T-helper 2 cell treated with Interferon-gamma antibody and Interleukin-4, amounts not matched to agents 5 μg/mL and 100 μg/mL, for 36 hours (primary cell): ENCODE results near the gene GOT1.

Source experiments
- DNase-seq: peaks from one replicate; pipeline ENCODE4 v3.0.0; 2021; ENCODE audit warnings: low spot score
- H3K27ac Mint-ChIP-seq: one replicate; pipeline ENCODE4 v1.8.0; 2021; ENCODE audit warnings: mild to moderate bottlenecking, mixed read lengths
- H3K27me3 Mint-ChIP-seq: one replicate; pipeline ENCODE4 v1.8.0; 2021; ENCODE audit warnings: low read depth, mixed read lengths
- H3K36me3 Mint-ChIP-seq: one replicate; pipeline ENCODE4 v1.8.0; 2021; ENCODE audit warnings: low read depth, mixed read lengths
- H3K4me1 Mint-ChIP-seq: one replicate; pipeline ENCODE4 v1.8.0; 2021; ENCODE audit warnings: low read depth, mixed read lengths
- H3K4me3 Mint-ChIP-seq: one replicate; pipeline ENCODE4 v1.8.0; 2022; ENCODE audit warnings: mild to moderate bottlenecking, moderate library complexity, mixed read lengths
- H3K9me3 Mint-ChIP-seq: one replicate; pipeline ENCODE4 v1.8.0; 2021; ENCODE audit warnings: mixed read lengths

GOT1 gene

GRCh38 chr10:99374526-99374925, 55.9 kb downstream of the GOT1 start:
- no peak for DNase-seq

GRCh38 chr10:99372546-99373271, 57.7 kb downstream of the GOT1 start:
- no peak overlapping the region for H3K27ac Mint-ChIP-seq
- peaks cover 31% of the 10 kb centered on the region for H3K27me3 Mint-ChIP-seq
- no peak overlapping the region for H3K4me3 Mint-ChIP-seq
- H3K9me3 Mint-ChIP-seq = no peaks in the 10 kb centered on the region
- peaks cover 7% of the 10 kb centered on the region for H3K4me1 Mint-ChIP-seq
- no peaks in the 10 kb centered on the region for H3K36me3 Mint-ChIP-seq
- no peak for DNase-seq

More at GRCh38 chr10:99374526-99374925, 55.9 kb downstream of the GOT1 start:
- peaks cover 22% of the 10 kb centered on the region for H3K27me3 Mint-ChIP-seq
- no peaks in the 10 kb centered on the region for H3K9me3 Mint-ChIP-seq
- H3K4me1 Mint-ChIP-seq = peaks cover 7% of the 10 kb centered on the region
- no peak overlapping the region for H3K4me3 Mint-ChIP-seq
- H3K36me3 Mint-ChIP-seq = no peaks in the 10 kb centered on the region
- H3K27ac Mint-ChIP-seq = no peak overlapping the region

GRCh38 chr10:99370993-99371392, 59.4 kb downstream of the GOT1 start:
- H3K4me3 Mint-ChIP-seq = no peak overlapping the region

GRCh38 chr10:99369551-99369950, 60.9 kb downstream of the GOT1 start:
- peaks cover 7% of the 10 kb centered on the region for H3K4me1 Mint-ChIP-seq
- H3K27me3 Mint-ChIP-seq = peaks cover 29% of the 10 kb centered on the region
- no peaks in the 10 kb centered on the region for H3K9me3 Mint-ChIP-seq
- no peak for DNase-seq
- H3K4me3 Mint-ChIP-seq = no peak overlapping the region
- H3K36me3 Mint-ChIP-seq = no peaks in the 10 kb centered on the region
- H3K27ac Mint-ChIP-seq = no peak overlapping the region

More at GRCh38 chr10:99370993-99371392, 59.4 kb downstream of the GOT1 start:
- H3K27ac Mint-ChIP-seq = no peak overlapping the region
- peaks cover 36% of the 10 kb centered on the region for H3K27me3 Mint-ChIP-seq
- H3K36me3 Mint-ChIP-seq = no peaks in the 10 kb centered on the region
- DNase-seq = no peak
- H3K4me1 Mint-ChIP-seq = peaks cover 7% of the 10 kb centered on the region
- H3K9me3 Mint-ChIP-seq = no peaks in the 10 kb centered on the region

GRCh38 chr10:99369126-99369525, 61.3 kb downstream of the GOT1 start:
- Mint-ChIP-seq H3K4me1 (peaks cover 7% of the 10 kb centered on the region), H3K9me3 (no peaks in the 10 kb centered on the region), H3K4me3 (no peak overlapping the region), H3K27me3 (peaks cover 29% of the 10 kb centered on the region), H3K36me3 (no peaks in the 10 kb centered on the region), H3K27ac (no peak overlapping the region)
- DNase-seq = no peak

GRCh38 chr10:99368646-99369045, 61.8 kb downstream of the GOT1 start:
- Mint-ChIP-seq H3K4me1 (peaks cover 7% of the 10 kb centered on the region), H3K36me3 (no peaks in the 10 kb centered on the region), H3K27me3 (peaks cover 28% of the 10 kb centered on the region), H3K4me3 (no peak overlapping the region), H3K27ac (no peak overlapping the region), H3K9me3 (no peaks in the 10 kb centered on the region)
- DNase-seq = no peak

- H3K27ac Mint-ChIP-seq = no peak overlapping the region
- no peak for DNase-seq
- peaks cover 7% of the 10 kb centered on the region for H3K4me1 Mint-ChIP-seq
- no peaks in the 10 kb centered on the region for H3K9me3 Mint-ChIP-seq
- peaks cover 18% of the 10 kb centered on the region for H3K27me3 Mint-ChIP-seq
- H3K36me3 Mint-ChIP-seq = no peaks in the 10 kb centered on the region
- H3K4me3 Mint-ChIP-seq = no peak overlapping the region
These were observed 63.8 kb downstream of the GOT1 start for GRCh38 chr10:99366666-99367065.

GRCh38 chr10:99365736-99366135, 64.7 kb downstream of the GOT1 start:
- H3K27me3 Mint-ChIP-seq = peaks cover 17% of the 10 kb centered on the region

GRCh38 chr10:99365311-99365710, 65.1 kb downstream of the GOT1 start:
- no peaks in the 10 kb centered on the region for H3K36me3 Mint-ChIP-seq
- no peak for DNase-seq
- no peaks in the 10 kb centered on the region for H3K9me3 Mint-ChIP-seq
- H3K27me3 Mint-ChIP-seq = peaks cover 17% of the 10 kb centered on the region
- H3K27ac Mint-ChIP-seq = no peak overlapping the region
- no peak overlapping the region for H3K4me3 Mint-ChIP-seq
- H3K4me1 Mint-ChIP-seq = no peaks in the 10 kb centered on the region

More at GRCh38 chr10:99365736-99366135, 64.7 kb downstream of the GOT1 start:
- no peak overlapping the region for H3K4me3 Mint-ChIP-seq
- no peak for DNase-seq
- H3K27ac Mint-ChIP-seq = no peak overlapping the region
- H3K36me3 Mint-ChIP-seq = no peaks in the 10 kb centered on the region
- H3K9me3 Mint-ChIP-seq = no peaks in the 10 kb centered on the region
- H3K4me1 Mint-ChIP-seq = peaks cover under 1% of the 10 kb centered on the region

- no peak for DNase-seq
- Mint-ChIP-seq H3K4me1 (no peaks in the 10 kb centered on the region), H3K9me3 (no peaks in the 10 kb centered on the region), H3K27ac (no peak overlapping the region), H3K27me3 (peaks cover 10% of the 10 kb centered on the region), H3K4me3 (no peak overlapping the region), H3K36me3 (no peaks in the 10 kb centered on the region)
These were observed 66.3 kb downstream of the GOT1 start for GRCh38 chr10:99364125-99364524.

- DNase-seq = no peak
- Mint-ChIP-seq H3K4me1 (no peaks in the 10 kb centered on the region), H3K9me3 (no peaks in the 10 kb centered on the region), H3K4me3 (no peak overlapping the region), H3K27me3 (no peaks in the 10 kb centered on the region), H3K27ac (no peak overlapping the region), H3K36me3 (no peaks in the 10 kb centered on the region)
These were observed 69.5 kb downstream of the GOT1 start for GRCh38 chr10:99360934-99361333.

- H3K27ac Mint-ChIP-seq = no peak overlapping the region
- H3K36me3 Mint-ChIP-seq = no peaks in the 10 kb centered on the region
- no peak for DNase-seq
- no peaks in the 10 kb centered on the region for H3K4me1 Mint-ChIP-seq
- H3K4me3 Mint-ChIP-seq = no peak overlapping the region
- no peaks in the 10 kb centered on the region for H3K9me3 Mint-ChIP-seq
- H3K27me3 Mint-ChIP-seq = peaks cover 8% of the 10 kb centered on the region
These were observed 72.3 kb downstream of the GOT1 start for GRCh38 chr10:99358101-99358500.

GRCh38 chr10:99357691-99358090, 72.7 kb downstream of the GOT1 start:
- H3K4me3 Mint-ChIP-seq = no peak overlapping the region
- H3K27ac Mint-ChIP-seq = no peak overlapping the region

GRCh38 chr10:99353182-99353581, 77.2 kb downstream of the GOT1 start:
- no peaks in the 10 kb centered on the region for H3K9me3 Mint-ChIP-seq
- peaks cover 14% of the 10 kb centered on the region for H3K27me3 Mint-ChIP-seq
- H3K27ac Mint-ChIP-seq = no peak overlapping the region
- DNase-seq = no peak
- no peaks in the 10 kb centered on the region for H3K36me3 Mint-ChIP-seq
- H3K4me3 Mint-ChIP-seq = no peak overlapping the region
- H3K4me1 Mint-ChIP-seq = no peaks in the 10 kb centered on the region

More at GRCh38 chr10:99357691-99358090, 72.7 kb downstream of the GOT1 start:
- Mint-ChIP-seq H3K9me3 (no peaks in the 10 kb centered on the region), H3K27me3 (peaks cover 9% of the 10 kb centered on the region), H3K36me3 (no peaks in the 10 kb centered on the region), H3K4me1 (no peaks in the 10 kb centered on the region)
- no peak for DNase-seq

GRCh38 chr10:99347672-99348071, 82.8 kb downstream of the GOT1 start:
- no peaks in the 10 kb centered on the region for H3K36me3 Mint-ChIP-seq
- peaks cover 4% of the 10 kb centered on the region for H3K27me3 Mint-ChIP-seq
- no peak overlapping the region for H3K4me3 Mint-ChIP-seq
- DNase-seq = no peak
- H3K27ac Mint-ChIP-seq = no peak overlapping the region
- H3K9me3 Mint-ChIP-seq = no peaks in the 10 kb centered on the region
- H3K4me1 Mint-ChIP-seq = no peaks in the 10 kb centered on the region
